NCI-H1048 (cell line): ENCODE results near the gene SF3A2.
"Not testable (repeated sequence)": the region's sequence is repeated elsewhere in the genome, so short reads cannot be mapped to it uniquely, and the experiment has no call there.

ENCODE experiments used
- DNase-seq: peaks from one replicate; lab custom pipeline; 2025; lab: John Stamatoyannopoulos, UW

Gene SF3A2

DNA sequence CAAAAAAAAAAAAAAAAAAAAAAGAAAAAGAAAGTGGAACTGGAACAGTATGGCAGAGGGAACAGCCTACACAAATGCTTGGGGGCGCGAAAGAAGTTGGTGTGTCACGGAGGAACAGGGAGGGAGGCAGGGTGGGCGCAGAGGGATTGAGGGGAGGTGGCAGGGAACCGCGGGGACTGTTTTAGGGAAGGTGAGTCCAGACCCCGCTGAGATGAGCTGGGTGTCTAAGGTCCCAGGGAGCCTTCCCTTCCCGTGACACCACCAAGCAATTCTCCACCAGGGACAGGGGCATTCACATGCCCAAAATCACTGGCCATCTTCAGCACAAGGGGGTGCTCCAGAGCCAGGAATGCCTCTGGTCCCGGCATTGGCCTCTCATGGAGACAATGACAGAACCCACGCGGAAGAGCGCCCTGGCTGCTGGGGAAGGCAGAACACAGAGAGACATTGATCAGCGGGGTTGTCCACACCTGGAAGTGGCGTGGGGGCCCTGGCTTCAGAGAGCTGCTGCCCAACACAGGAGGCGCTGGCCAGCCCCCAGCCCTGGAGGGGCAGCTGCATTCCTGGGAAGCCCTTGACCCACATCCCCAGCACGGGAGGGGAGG, 38.4 kb downstream of the SF3A2 start:
- DNase-seq = no peak

DNA sequence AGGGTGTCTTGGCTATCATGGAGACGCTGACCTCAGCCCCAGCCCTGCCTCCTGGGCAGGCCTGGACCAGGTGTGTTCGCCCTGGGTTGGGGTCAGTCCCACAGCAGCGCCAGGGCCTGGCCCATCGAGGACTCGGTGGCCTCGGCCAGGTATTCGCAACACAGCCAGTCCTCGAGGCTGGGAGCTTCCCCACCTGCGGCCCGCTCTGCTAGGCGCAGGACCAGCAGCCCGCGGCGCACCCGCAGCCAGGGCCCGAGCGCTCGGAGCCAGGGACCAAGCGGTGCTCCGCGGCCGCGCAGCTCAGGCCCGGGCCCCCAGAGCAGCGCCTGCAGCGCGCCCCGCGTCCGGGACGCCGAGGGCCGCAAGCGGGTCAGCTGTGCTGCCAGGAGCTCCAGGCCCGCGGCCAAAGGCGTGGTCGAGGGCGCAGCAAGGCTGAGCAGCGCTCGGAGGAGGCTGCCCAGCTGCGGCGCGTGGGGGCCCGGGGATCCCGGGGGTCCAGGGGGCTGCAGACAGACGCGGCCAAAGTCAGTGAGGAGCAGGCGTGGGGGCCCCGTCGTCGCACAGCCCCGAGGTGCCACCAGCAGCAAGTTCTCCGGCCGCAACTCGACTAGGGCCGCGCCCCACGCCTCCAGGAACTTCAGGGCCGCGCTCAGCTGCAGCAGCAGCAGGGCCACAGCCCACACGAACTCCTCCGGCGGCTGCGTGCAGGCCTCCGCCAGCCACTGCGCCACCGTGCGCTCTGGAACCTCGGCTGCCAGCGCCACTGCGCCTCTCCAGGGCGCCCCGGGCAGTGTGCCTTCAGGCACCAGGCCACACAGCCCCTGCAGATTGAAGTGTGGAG, 39.2 kb downstream of the SF3A2 start:
- no peak for DNase-seq

DNA sequence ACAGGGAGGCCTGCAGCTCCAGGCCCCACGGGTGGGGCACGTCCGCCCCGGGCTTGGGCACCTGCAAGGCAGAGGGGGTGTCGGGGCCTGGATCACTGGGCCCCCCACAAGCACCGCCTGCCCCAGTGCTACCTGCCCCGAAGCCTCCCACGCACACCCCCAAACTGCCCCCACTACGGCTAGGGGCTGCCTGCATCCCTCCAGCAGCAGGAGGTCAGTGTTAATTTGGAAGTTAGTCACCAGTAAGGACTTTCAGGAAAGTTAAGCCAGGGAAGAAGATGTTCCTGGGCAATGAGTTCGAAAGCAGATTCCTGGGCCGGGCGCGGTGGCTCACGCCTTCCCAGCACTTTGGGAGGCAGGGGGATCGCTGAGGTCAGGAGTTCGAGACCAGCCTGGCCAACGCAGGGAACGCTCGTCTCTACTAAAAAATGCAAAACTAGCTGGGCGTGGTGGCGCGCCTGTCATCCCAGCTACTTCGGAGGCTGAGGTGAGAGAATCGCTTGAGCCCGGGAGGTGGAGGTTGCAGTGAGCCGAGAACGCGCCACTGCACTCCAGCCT, 39.9 kb downstream of the SF3A2 start:
- no peak for DNase-seq

DNA sequence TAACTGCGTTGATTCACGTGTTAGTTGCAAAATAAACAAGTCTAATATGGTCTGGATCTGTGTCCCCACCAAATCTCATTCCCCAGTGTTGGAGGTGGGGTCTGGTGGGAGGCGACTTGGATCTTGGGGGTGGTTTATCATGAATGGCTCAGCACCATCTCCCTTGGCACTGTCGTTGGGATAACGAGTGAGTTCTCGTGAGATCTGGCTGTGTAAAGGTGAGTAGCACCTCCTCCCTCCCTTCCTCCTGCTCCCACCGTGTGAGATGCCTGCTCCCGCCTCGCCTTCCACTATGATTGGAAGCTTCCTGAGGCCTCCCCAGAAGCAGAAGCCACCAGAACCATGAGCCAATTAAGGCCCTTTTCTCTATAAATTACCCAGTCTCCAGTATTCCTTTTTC, 40.5 kb downstream of the SF3A2 start:
- DNase-seq = no peak

DNA sequence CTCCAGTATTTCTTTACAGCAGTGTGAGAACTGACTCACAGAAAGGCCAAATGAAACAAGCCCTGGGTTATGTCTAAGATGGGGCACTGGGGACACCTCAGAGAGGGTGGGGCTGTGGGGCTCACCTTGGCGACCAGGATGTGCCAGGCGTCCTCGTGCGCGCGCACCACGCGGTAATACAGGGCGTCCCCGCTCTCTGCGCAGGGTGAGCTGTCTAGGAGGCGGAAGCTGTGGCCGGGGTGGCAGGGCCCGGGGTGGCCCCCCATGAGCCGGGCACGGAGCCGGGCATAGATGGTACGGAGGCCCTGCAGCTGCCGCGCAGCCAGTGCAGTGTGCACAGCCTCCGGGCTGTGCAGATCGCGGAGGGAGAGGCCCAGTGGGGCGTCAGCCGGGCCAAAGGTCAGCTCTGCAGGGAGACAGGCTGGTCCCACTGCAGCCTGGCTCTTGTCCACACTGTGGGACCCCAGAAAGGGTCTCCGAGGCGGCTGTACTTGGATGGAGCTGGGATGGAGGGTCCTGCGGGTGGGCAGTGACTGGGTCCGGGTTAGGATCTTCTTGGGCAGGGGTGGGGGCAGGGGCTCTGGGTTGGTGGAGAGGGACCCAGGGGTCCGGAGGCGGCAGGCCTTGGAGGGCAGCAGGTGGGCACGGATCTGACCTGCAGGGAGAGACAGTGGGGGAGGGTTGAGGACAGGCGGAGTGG, 42.0 kb downstream of the SF3A2 start:
- no peak for DNase-seq

DNA sequence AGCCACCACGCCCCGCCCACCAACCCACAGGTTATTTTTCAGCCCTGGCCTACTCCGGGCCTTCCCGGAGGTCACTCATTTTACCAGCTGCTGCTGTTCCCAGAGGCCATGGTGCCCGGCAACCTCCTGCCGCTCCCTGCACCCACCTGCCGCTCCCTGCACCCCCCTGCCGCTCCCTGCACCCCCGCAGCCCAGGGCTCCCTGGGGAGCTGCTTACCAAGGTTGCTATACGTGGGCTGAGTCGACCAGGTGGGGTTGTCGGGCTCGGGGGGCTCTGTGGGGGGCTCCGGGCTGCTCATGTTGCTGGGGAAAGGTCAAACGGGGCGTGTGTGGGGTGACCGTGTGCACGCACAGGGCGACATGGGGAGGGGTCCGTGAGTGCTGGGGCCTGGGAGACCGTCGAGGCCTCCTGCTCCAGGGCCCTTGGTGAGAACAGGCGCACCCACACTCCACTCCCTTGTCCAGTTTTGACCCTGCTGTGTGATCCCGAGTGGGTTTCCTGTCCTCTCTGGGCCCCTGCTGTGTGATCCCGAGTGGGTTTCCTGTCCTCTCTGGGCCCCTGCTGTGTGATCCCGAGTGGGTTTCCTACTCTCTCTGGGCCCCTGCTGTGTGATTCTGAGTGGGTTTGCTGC, 44.1 kb downstream of the SF3A2 start:
- DNase-seq = no peak

DNA sequence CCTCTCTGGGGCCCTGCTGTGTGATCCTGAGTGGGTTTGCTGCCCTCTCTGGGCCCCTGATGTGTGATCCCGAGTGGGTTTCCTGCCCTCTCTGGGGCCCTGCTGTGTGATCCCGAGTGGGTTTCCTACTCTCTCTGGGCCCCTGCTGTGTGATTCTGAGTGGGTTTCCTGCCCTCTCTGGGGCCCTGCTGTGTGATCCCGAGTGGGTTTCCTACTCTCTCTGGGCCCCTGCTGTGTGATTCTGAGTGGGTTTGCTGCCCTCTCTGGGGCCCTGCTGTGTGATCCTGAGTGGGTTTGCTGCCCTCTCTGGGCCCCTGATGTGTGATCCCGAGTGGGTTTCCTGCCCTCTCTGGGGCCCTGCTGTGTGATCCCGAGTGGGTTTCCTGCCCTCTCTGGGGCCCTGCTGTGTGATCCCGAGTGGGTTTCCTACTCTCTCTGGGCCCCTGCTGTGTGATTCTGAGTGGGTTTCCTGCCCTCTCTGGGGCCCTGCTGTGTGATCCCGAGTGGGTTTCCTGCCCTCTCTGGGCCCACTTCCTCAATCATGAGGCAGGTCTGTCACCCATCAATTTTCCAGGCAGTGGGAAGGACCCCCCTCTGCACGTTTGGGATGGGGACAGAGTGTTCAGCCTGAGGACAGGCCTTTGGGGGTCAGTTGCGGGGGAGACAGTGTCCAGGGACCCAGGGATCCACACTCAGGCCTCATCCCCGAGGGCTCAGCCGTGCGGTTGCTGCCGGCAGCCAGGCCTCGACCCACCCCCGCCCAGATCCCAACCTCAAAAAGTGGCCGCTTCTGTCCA, 44.8 kb downstream of the SF3A2 start:
- DNase-seq = not testable (repeated sequence)

DNA sequence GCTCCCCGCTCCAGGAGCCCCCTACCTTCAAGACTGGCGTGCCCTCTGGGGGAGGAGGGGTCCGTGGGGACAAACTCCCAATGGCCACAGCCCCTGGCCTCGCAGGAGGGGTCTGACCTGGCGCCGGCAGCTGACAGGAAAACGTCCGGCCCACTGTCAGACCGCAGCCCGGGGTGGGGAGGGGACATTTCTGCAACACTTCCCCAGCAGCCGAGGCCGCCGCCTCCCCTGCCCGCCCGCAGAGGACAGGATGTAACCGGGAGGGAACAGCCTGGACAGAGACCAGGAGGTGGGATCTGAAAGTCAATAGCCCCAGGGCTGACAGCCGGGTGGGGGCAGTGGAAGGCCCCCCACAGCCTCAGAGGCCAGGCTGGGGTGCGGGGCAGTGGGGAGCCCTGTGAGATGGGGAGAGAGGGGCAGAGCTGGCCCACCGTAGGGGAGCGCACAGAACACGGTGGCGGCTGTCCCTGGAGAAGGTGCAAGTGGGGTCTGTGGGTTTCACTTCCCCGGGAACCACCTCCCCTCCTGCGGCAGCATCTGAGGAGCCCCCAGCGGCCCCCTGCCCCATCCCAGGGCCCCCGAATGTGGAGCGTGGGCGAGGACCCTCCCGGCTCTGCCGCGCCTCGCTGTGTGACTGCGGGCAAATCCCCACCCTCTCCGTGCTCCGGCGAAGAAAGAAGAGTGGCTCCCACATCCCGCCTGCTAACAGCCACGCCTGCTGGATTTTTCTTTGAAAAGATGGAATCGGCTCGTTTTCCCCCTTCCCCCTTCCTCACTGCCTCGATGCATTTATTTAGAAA, 45.6 kb downstream of the SF3A2 start, which contains the start of gene PEAK3:
TSS of gene PEAK3 (minus strand) at position 114 of the 800 bp plus-strand sequence. CDS start 1,244 bp downstream, outside the sequence.
- DNase-seq = no peak

DNA sequence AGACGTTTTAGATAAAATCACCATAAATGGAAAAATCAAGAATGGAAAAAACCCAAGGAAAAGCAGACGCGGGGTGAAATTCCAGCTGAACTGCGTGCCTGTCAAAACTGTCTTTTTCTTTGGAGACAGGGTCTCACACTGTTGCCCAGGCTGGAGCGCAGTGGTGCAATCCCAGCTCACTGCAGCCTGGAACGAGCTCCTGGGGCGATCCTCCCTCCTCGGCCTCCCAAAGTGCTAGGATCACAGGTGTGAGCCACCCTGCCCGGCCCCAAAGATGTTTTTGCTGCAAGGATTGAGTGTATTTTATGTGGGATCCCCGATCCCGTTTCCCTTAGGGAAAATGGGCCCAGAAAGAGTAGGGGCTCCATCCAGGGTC, 46.2 kb downstream of the SF3A2 start:
- no peak for DNase-seq

DNA sequence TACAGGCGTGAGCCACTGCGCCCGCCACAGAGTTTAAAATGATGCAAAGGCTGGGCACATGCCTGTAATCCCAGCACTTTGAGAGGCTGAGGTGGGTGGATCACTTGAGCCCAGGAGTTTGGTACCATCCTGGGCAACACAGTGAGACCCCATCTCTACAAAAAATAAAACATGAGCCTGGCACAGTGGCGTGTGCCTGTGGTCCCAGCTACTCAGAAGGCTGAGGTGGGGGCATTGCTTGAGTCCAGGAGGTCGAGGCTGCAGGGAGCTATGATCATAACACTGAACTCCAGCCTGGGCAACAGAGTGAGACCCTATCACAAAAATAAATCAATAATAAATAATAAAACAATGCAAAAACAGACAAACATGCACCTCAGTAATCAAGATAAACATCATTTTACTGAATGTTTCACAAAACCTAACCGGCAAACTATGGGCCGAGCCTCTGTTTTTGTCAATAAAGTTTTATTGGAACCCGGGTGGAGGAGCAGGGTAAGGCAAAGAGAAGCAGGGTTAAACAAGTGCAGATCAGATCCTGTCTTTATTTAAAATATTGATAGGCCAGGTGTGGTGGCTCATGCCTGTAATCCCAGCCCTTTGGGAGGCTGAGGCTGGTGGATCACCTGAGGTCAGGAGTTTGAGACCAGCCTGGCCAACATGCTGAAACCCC, 47.3 kb downstream of the SF3A2 start:
- no peak for DNase-seq

DNA sequence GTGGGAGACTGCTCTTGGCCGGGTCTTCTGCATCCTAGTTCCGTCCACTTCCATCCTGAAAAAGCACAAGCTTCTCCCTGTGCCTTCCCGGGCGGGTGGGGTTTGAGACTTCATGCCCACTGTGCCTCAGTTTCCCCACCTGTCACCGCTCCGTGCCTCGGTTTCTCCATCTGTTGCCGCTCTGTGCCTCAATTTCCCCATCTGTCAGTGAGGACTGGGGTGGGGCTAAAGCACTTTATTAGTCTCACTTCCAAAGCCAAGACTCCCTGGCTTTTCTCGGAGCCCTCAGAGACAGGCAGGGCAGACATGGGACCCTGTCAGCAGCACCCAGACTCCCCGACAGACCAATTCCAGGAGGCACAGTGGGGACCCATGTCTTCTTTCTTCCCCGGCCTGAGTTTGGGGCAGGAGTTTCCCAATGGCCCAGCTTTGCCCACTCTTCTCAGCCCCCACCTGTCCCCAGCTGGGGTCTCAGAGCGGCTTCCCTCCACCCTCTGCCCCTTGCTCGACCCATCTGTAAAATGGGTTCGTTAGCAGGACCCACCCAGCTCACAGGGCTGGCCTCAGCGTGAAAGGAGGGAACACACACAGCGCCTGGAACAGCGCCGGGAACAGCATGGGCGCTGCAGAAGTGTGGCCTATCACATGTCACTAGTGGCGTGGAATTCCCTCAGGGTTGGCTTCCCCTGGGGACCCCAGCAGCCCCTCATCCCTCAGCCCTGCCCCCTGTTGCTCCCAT, 49.9 kb downstream of the SF3A2 start:
- no peak for DNase-seq

DNA sequence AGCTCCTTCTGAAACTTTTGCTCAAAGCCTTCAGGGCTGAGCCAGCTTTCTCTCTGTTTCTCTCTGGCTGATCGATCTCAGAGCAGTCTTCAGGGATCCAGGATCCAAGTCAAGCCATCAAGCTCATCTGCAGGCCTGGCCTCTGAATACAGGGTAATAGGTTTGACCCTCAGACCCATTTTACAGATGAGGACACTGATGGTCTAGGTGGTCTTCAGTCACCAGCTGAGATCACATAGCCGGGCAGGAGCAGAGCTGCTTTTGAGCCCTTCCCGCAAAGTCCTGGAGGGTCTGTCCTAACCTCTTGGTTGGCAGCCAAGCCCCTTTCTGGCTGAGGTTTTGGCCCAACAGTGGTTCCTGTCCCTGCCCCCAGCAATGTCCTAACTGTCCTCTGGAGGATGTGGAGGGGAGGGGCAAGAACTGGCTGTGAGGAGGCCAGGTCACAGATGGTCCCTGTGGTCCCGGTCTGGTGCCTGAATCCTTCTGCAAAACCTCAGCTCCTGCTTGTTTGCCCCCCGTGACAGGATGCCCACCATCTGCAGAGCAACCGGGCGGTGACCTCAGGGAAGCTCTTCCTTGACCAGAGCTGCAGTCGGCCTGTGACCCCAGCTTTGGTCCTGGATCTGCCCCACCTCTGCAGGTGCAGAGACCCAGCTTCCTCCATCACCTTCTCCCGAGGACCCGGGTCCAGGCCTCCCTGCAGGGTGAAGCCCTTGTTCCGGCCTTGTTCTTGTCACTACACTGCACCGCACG, 51.1 kb downstream of the SF3A2 start:
- DNase-seq = no peak

DNA sequence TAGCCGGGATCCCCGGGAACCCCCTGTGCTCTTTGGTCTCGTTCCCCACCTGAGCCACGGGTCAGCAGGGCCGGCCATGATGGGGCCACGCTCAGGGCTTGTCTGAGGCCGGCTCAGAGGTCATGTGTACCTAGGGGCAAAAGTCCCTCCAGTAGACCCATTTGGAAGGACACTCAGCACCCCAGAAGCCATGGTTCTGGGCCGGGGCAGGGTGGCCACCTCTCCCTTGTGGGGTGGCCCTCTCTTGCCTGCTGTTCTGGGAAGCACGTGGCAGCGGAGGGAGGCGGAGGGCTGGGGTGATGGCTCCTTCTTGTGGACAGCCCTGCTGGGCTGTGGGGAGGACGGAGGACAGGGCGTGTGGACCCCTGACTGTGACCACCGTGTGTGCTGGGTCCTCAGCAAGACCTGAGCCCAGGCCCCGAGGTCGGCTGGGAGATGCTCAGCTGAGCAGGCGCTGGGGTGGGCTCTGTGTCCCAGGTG, 51.8 kb downstream of the SF3A2 start:
- DNase-seq = no peak

DNA sequence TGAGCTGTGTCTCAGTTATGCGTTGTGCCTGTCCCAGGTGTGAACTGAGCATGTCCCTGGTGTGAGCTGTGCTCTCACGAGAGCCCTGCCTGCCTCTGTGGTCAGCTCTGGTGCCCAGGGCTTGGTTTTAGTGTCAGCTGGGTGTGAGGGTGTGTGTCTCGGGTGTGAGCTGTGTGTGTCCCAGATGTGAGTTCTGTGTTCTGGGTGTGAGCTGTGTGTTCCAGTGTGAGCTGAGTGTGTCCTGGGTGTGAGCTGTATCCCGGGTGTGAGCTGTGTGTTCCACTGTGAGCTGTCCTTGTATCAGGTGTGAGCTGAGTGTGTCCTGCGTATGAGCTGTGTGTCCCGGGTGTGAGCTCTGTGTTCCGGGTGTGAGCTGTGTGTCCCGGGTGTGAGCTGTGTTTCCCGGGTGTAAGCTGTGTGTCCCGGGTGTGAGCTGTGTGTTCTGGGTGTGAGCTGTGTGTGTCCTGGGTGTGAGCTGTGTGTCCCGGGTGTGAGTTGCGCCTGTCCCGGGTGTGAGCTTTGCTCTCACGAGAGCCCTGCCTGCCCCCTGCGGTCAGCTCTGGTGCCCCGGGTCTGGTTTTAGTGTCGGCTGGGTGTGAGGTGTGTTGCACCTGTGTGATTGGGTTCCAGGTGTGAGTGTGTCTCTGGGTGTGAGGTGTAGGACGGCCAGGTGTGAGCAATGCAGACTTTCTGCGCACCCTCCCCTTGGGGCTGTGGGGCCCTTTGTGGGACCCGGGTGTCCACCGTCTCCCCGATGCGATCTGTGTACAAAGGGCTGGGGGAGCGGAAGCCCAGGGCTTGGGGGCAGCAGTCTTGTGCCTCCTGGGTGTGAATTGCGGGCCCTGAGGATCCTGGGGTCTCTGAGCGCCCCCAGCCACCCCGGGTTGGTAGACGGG, 52.4 kb downstream of the SF3A2 start:
- no peak for DNase-seq

DNA sequence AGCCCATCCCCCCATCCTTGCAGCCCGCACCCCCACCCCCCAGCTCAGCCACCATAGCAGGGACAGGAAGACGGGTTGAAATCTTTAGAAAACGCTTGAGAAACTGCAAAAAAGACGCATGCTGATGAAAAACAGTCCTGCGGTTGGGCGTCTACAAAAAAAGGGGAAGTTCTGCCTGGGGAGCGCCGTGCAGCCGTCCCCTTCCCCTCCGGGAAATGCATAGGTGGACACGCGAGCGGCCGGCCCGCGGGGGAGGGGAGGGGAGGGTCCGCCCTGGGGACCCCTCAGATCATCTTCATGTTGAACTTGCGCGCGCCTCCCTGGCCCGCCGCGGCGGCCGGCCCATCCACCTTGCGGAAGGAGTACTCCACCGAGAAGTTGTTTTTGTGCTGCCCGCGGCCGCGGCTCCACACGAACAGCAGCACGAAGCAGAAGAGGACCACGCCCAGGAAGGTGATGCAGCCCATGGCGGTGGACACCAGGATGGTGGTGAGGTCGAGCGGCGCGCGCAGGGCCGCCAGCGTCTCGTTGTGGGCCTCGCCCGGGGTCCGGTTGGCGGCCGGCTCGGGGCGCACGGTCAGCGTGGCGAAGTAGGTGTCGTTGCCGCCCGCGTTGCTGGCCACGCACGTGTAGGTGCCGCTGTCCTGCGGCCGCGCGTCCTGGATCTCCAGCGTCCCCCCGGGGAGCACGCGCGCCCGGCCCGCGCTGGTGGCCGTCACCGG, 53.3 kb downstream of the SF3A2 start:
- no peak for DNase-seq

DNA sequence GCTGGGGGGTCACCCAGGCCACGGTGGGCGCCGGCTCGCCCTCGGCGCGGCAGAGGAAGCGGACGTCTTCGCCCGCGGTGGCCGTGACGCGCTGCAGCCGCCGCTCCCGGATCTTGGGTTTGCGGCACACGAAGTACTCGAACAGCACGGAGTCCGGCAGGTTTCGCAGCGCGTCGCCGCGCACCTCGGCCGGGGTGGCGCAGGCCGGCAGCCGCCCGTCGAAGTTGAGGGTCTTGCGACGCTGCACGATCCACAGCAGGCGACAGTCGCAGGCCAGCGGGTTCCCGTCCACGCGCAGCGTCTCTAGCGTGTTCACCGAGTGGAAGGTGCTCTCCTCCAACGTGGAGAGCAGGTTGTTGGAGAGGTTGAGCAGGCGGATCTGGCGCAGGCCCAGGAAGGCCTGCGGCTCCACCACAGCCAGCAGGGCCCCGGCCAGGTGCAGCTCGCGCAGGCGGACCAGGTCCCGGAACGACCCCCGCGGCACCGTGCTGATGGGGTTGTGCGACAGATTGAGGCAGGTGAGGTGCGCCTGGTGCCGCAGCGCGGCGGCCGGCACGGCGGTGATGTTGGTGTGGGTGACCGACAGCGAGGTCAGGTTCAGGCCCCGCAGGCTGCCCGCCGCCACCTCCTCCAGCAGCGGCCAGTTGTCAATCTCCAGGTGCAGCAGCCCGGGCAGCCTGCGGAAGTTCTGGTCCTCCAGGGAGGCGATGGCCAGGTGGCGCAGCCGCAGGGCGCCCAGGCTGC, 54.0 kb downstream of the SF3A2 start:
- DNase-seq = no peak
